Pons (tissue), 1 donor: Measurements from ENCODE around the gene CACNA1E.

Source experiments
- DNase-seq: peaks from one replicate; pipeline ENCODE4 v3.0.0-alpha.2; 2016; ENCODE audit warnings: low spot score

Gene CACNA1E

GRCh38 chr1:181484821-181485220 is 1.5 kb downstream of the CACNA1E start:
- DNase-seq: no peak

DNA sequence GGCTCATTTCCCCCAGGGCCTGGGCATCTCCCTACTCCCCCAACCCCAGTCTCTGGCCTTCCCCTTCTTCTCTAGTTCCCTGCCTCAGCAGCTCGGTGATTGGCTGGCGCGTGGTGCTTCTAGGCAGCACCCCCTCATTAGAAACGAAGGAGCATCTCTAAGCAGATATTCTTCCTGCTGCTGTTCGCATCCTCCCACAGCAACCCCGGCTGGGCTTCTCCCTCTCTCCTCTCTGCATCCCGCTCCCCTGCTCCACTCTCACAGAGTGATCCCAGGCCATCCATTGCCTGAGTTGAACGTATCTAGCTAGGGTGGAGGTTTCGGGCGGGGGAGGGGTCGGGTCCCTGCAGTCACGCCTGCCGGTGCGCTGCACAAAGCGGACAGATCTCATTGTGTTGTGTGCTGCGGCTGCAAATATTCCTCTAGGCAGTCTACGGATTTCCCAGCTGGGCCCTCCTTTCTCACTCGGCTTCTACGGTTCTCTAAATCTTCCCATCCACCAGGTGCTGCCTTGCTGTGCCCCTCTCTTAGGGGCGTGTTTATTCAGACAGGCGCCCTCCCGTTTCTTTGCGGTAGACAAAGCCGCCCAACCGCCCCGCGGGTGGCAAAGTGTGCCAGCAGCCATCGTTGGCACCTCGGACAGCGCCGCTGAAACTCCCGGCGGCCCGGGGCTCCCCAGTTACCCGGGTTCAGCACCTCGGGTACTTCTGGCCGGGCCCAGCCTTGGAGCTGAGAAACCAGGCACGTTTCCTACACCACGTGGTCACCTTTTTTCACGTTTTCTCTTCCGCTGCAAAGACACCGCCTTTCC is 2.2 kb downstream of the CACNA1E start:
- DNase-seq: no peak

DNA sequence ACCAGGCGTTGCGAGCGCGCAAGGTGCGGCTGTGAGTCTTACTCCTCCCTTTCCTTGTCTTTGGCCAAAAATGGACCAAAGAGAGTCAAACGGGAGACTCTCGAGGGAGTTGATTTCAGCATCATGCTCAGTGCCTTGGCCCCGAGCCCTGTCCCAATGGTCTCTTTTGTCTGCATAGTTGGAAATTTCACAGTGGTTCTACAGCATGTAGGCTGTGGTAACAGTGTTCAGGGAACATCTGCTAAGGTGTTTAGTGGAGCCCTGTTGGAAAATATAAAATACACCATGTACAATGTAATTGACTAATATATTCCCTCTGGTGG is 2.7 kb downstream of the CACNA1E start:
- no peak for DNase-seq

GRCh38 chr1:181488866-181489265 is 5.5 kb downstream of the CACNA1E start:
- no peak for DNase-seq

- no peak for DNase-seq
These were observed 7.0 kb downstream of the CACNA1E start for GRCh38 chr1:181490276-181490675.

GRCh38 chr1:181490740-181491712 is 7.7 kb downstream of the CACNA1E start:
- DNase-seq: no peak

GRCh38 chr1:181493166-181493565 is 9.8 kb downstream of the CACNA1E start:
- DNase-seq: peak; percentile 24

DNA sequence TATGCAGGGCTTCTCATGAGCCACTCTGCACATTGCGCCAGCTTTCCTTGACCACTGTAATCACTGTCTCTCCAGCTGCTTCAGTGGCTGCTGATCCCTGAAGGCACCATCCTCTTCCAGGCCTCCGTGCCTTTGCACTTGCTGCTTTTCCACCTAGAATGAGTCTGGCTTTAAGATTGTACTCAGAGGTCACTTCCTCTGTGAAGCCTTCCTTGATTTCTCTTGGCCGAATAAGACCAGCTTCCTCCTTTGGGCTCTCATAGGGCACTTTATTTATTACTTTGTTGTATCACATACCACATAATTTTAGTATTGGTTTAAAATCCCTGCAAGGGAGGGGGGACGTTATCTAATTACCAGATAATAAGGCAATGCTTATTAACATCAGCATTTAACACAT is 10.6 kb downstream of the CACNA1E start:
- no peak for DNase-seq

DNA sequence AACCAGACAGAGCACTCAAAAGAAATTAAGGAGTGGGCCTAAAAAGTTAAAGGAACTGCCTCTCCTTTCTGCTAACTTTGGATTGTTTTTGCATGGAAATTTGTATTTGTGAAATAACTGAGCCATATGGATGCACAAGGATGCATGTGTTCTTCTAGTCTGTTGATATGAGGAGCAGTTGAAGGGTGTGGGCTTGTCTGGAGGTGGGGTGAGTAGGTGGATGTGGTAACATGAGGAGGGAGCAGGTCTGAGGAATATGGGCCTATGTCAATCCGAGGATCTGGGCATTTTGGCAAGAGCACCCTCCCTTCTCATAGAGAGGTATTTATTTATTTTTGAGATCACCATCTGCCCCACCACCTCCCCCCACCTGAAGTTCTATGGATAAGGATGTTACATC is 13.4 kb downstream of the CACNA1E start:
- DNase-seq: no peak

- DNase-seq: no peak
These were observed 14.6 kb downstream of the CACNA1E start for GRCh38 chr1:181497870-181498269.

- no peak for DNase-seq
These were observed 16.5 kb downstream of the CACNA1E start for GRCh38 chr1:181499825-181500224.

- no peak for DNase-seq
These were observed 17.3 kb downstream of the CACNA1E start for GRCh38 chr1:181500636-181501035.

DNA sequence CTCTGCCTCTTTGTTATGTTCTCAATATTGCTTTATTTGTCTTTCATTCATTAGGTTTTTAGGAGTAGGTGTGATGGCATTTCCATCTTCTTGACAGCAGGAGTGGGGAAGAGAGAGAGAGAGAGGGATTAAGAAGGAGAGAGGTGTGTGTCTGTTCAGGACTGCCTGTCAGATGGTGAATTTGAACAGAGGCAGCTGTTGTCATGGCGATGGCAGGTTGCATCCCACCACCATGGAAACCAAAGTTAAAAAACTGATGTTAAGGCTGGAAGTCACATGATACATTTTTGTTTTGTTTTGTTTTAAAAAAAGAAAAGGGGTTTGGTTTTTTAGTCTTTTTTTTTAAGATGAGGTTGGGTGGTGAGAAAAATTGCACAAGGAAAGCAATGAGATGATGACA is 18.3 kb downstream of the CACNA1E start:
- no peak for DNase-seq

DNA sequence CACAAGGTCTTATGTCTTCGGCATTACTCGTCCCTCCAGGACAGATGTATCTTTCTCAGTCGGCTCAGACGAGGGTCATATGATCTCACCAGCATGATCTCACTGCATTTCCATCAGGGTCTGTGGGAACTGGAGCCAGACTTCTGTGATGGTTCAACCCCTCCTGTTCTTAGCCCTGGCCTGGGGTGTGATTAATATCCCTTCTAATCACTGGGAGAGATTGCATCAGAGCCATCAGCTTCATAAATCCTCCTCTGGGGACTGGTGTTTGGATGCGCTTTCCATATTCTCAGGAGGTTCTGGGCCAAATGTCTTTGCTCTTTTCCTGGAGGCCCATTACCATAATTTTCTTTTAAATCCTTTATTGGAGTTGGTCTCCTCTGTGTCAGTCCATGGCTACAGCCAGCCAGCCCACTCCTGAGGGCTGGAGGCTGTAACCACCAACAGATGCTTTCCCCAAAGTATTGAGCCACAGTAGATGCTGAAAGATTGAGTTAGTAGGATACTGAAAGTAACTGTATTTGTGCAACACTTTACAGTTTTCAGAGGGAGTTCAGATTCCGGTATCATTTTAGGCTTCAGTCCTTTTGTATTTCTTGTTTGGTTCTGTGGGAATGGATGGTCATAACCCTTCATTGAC is 20.0 kb downstream of the CACNA1E start:
- DNase-seq: no peak

DNA sequence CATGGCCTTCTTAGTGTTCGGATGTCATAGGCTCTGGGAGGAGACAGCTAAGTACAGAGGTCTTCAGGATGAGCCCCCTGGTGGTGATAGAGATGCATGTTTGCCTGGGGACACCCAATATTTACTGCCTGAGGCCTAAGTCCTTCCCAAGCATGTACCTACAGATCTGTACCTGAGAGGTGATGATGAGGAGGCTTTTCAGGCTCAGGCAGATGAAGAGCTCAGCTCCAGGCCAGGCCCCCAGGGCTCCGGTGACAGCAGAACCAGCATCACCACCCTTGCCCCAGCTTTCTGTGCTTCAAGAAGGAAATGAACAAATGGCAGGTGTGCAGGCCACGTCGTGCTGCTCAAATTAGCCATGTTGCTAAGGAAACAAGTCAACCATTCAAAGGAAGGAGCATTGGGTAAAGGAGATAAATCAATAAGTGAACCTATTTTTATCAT is 21.1 kb downstream of the CACNA1E start:
- DNase-seq: peak; percentile 18

DNA sequence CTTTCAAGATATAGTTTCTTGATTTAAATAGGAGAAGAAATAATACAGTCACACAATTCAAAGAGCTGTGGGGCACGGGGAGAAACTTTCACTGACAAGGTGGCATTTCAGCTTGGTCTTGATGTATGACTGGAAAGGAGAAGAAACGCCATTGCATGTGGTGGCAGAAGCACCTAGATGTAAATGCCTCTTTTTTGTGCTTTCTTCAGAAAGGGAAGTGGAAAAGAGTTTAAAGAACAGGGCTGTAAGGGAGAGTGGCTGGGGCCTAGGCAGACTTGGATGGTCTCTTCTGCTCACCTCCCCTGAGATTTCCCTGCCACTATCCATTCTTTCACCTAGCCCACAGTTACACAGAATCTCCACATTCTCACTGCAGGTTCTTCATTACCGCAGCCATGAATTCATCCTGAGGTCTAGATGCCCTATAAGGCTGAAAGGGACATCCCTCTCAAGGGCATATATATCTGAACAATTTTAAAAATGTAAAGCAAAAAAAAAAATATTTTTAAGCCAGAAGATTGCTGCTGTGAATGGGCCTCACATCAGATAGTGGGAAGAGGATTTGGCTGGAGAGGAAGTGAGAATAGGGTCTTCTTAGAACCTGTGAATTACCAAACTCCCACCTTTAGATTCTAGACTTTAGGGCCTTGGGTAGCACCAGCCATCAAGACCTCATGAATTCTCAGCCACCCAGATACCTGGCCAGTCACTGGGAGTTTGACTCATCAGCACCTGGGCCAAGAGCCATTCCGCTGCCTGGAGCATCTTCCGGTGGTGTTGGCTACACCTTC is 23.4 kb downstream of the CACNA1E start:
- no peak for DNase-seq

DNA sequence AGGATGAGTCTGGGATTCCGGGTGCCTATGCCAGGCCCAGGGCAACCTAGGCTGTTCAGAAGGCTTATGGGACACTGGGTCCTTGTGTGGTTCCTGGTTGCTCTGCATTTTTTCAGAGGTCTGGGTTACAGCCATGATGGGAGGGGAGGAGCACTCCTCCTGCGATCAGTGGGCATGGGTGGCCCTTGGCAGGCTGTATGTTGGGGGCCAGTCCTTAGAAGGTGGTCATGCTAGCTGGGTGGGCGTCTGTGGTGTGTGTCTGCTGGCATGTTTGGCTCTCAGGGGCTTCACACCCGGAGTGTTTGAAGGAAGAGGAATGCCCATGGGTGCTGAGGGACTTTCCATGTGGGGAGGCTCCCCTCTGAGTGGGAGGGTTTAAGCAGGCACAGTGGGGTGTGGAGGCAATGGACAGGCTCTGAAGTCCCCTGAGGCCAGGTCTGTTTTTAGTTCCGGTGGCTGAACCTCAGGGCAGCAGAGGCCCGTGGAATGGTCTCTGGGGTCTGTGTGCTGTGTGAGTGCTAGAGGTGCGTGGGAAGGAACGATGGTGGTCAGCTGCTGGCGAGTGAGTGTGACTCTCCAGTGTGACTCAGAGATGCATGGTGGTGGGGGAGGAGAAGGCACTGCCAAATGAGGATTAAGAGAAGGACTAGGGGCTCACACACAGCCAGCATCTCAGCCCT is 25.3 kb downstream of the CACNA1E start:
- no peak for DNase-seq

GRCh38 chr1:181513786-181514297 is 30.5 kb downstream of the CACNA1E start:
- DNase-seq: no peak

GRCh38 chr1:181514298-181515290 is 31.3 kb downstream of the CACNA1E start:
- DNase-seq: no peak

DNA sequence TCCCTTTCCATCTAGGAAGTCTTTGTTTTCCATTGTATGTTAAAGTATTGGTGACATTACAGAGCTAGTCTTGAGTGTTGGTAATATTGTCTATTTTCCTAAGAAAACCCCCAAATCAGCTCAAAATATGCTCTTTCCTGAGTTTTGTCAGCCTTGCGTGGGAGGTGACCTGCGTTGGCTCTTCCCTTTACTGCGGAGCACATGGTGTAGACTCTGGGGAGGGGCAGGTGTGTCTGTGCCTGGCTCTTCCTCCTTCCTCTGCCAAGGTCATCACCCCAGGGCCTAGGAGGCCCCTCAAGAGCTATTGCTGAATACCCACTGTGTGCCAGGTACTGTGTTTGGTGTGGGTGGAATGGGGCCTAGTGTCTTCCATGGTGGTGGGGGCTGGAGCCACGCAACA is 33.4 kb downstream of the CACNA1E start:
- DNase-seq: no peak
